ENCODE data around the gene CABP2. TPM values are rescaled to one million over a fixed set of nuclear protein-coding genes. Genes with fewer than 3 reads are reported as not detected.

The CABP2 gene
- total RNA-seq, 1 donor from 2014 or later, result not detected

DNA sequence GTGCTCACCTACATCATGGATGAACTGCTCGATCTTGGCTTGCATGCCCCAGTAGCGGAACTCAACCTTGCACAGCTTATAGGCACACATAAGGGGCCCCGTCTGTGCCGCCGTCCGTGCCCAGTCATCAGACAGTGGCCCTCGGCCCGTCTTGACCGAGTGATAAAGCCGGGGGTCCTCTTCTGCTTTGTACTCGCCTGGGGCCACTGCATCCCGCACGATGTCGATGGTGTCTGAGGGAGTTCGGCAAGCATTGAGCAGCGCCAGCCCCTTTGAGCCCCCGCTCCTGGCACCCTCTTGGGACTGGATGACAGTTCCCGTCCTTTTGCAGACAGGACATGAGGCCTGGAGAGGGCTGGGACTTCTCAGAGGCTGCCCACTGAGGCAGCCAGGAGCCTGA is 21.4 kb downstream of the CABP2 start:
- TF ChIP-seq, protein P1, sequence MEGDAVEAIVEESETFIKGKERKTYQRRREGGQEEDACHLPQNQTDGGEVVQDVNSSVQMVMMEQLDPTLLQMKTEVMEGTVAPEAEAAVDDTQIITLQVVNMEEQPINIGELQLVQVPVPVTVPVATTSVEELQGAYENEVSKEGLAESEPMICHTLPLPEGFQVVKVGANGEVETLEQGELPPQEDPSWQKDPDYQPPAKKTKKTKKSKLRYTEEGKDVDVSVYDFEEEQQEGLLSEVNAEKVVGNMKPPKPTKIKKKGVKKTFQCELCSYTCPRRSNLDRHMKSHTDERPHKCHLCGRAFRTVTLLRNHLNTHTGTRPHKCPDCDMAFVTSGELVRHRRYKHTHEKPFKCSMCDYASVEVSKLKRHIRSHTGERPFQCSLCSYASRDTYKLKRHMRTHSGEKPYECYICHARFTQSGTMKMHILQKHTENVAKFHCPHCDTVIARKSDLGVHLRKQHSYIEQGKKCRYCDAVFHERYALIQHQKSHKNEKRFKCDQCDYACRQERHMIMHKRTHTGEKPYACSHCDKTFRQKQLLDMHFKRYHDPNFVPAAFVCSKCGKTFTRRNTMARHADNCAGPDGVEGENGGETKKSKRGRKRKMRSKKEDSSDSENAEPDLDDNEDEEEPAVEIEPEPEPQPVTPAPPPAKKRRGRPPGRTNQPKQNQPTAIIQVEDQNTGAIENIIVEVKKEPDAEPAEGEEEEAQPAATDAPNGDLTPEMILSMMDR (IDR thresholded peaks at IDR 0.05), result no peak
- Mint-ChIP-seq H3K9me3 (ENCODE audit: unreplicated experiment) (no peaks in the 10 kb centered on the region), H3K4me1 (ENCODE audit: unreplicated experiment) (peaks cover 23% of the 10 kb centered on the region), H3K4me3 (ENCODE audit: unreplicated experiment) (no peak overlapping the region), H3K27me3 (ENCODE audit: unreplicated experiment) (no peaks in the 10 kb centered on the region), H3K36me3 (ENCODE audit: unreplicated experiment) (peaks cover 7% of the 10 kb centered on the region), H3K27ac (ENCODE audit: unreplicated experiment) (no peak overlapping the region)
- no peak for DNase-seq (ENCODE audit: extremely low spot score, unreplicated experiment)

- Mint-ChIP-seq H3K27me3 (ENCODE audit: unreplicated experiment) (no peaks in the 10 kb centered on the region), H3K36me3 (ENCODE audit: unreplicated experiment) (peaks cover 7% of the 10 kb centered on the region), H3K9me3 (ENCODE audit: unreplicated experiment) (no peaks in the 10 kb centered on the region), H3K4me3 (ENCODE audit: unreplicated experiment) (no peak overlapping the region), H3K27ac (ENCODE audit: unreplicated experiment) (no peak overlapping the region), H3K4me1 (ENCODE audit: unreplicated experiment) (peaks cover 17% of the 10 kb centered on the region)
- no peak for DNase-seq (ENCODE audit: extremely low spot score, unreplicated experiment)
- TF ChIP-seq, protein P1 (IDR thresholded peaks at IDR 0.05), result no peak
Measured at GRCh38 chr11:67500831-67501715, 22.2 kb downstream of the CABP2 start.

GRCh38 chr11:67500484-67500821 is 22.8 kb downstream of the CABP2 start:
- H3K27me3 Mint-ChIP-seq (ENCODE audit: unreplicated experiment), result no peaks in the 10 kb centered on the region
- no peak for DNase-seq (ENCODE audit: extremely low spot score, unreplicated experiment)
- H3K9me3 Mint-ChIP-seq (ENCODE audit: unreplicated experiment), result no peaks in the 10 kb centered on the region
- peaks cover 11% of the 10 kb centered on the region for H3K4me1 Mint-ChIP-seq (ENCODE audit: unreplicated experiment)
- H3K27ac Mint-ChIP-seq (ENCODE audit: unreplicated experiment), result no peak overlapping the region
- peaks cover 7% of the 10 kb centered on the region for H3K36me3 Mint-ChIP-seq (ENCODE audit: unreplicated experiment)
- TF ChIP-seq, protein P1 (IDR thresholded peaks at IDR 0.05), result no peak
- no peak overlapping the region for H3K4me3 Mint-ChIP-seq (ENCODE audit: unreplicated experiment)

DNA sequence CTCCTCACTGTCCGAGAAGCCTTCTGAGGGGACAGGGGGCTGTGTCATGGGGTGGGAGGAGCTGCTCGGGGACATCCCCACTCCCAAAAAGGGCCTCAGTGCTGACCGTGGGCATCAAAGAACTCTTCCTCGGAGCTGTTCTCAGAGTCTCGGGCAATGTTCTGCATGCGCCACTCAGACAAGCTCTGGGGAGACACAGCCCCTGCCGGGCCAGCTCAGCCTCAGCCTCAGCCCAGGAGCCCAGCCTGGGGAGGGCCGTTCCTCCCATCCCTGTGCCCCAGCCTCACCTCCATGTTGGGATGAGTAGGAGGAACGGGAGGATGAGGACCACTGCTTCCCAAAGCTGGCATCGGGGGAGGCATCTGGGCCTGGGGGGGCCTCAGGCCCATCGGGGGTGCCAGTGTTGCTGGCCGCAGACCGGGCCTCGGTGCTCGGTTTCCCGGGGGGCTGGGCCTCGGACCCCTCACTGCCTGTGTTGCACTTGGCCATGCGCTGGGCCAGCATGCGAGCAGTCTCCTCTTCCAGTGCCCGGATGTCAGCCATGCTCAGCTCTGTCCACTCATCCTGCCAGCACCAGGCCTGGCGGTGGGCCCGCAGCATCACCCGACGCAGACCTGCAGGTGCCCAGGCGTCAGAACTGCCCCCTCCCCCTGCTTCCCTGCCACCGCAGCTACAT is 23.3 kb downstream of the CABP2 start:
- H3K4me3 Mint-ChIP-seq (ENCODE audit: unreplicated experiment), result no peak overlapping the region
- H3K9me3 Mint-ChIP-seq (ENCODE audit: unreplicated experiment), result no peaks in the 10 kb centered on the region
- no peak for DNase-seq (ENCODE audit: extremely low spot score, unreplicated experiment)
- peaks cover 10% of the 10 kb centered on the region for H3K4me1 Mint-ChIP-seq (ENCODE audit: unreplicated experiment)
- H3K27ac Mint-ChIP-seq (ENCODE audit: unreplicated experiment), result no peak overlapping the region
- TF ChIP-seq, protein P1 (IDR thresholded peaks at IDR 0.05), result no peak
- H3K36me3 Mint-ChIP-seq (ENCODE audit: unreplicated experiment), result peaks cover 7% of the 10 kb centered on the region
- H3K27me3 Mint-ChIP-seq (ENCODE audit: unreplicated experiment), result no peaks in the 10 kb centered on the region

- Mint-ChIP-seq H3K4me3 (ENCODE audit: unreplicated experiment) (no peak overlapping the region), H3K4me1 (ENCODE audit: unreplicated experiment) (peaks cover 5% of the 10 kb centered on the region), H3K36me3 (ENCODE audit: unreplicated experiment) (peaks cover 7% of the 10 kb centered on the region), H3K9me3 (ENCODE audit: unreplicated experiment) (no peaks in the 10 kb centered on the region), H3K27ac (ENCODE audit: unreplicated experiment) (no peak overlapping the region), H3K27me3 (ENCODE audit: unreplicated experiment) (no peaks in the 10 kb centered on the region)
- no peak for DNase-seq (ENCODE audit: extremely low spot score, unreplicated experiment)
- TF ChIP-seq, protein P1 (IDR thresholded peaks at IDR 0.05), result no peak
Measured at GRCh38 chr11:67498544-67498972, 24.7 kb downstream of the CABP2 start.
